Stomach smooth muscle (tissue), 2 donors: Measurements from ENCODE around the gene ADARB2.

Source experiments
- H3K27ac ChIP-seq: one replicate; pipeline ENCODE4 v1.7.0; 2013; ENCODE audit warnings: mild to moderate bottlenecking, low read length, inconsistent platforms
- H3K27me3 ChIP-seq, 2 donors: one replicate each; pipeline ENCODE4 v1.7.0; 2013; ENCODE audit warnings: low read length in 2 of 2; ENCODE audit not compliant: insufficient read depth in 2 of 2, control insufficient read depth in 1 of 2
- H3K36me3 ChIP-seq, 2 donors: one replicate each; pipeline ENCODE4 v1.7.0; 2013; ENCODE audit warnings: low read length in 2 of 2; ENCODE audit not compliant: control insufficient read depth in 2 of 2, insufficient read depth in 2 of 2
- H3K4me1 ChIP-seq: one replicate; pipeline ENCODE4 v1.7.0; 2013; ENCODE audit warnings: low read length; ENCODE audit not compliant: control insufficient read depth, insufficient read depth
- H3K4me3 ChIP-seq, 2 donors: one replicate each; pipeline ENCODE4 v1.7.0; 2013; ENCODE audit warnings: low read length in 2 of 2
- H3K9ac ChIP-seq, 2 donors: one replicate each; pipeline ENCODE4 v1.7.0; 2013; ENCODE audit warnings: low read length in 2 of 2, mild to moderate bottlenecking in 1 of 2
- H3K9me3 ChIP-seq, 2 donors: one replicate each; pipeline ENCODE4 v1.7.0; 2013; ENCODE audit warnings: low read length in 2 of 2; ENCODE audit not compliant: control insufficient read depth in 2 of 2
- donor health status: healthy.
- donor health status: Pancreatic carcinoma.

The ADARB2 gene

GRCh38 chr10:1174022-1174421 is 563.3 kb downstream of the ADARB2 start:
- peaks cover 0 to 3% of the 10 kb centered on the region in 2 donors for H3K27me3 ChIP-seq
- H3K9me3 ChIP-seq, result no peaks in the 10 kb centered on the region
- H3K4me3 ChIP-seq, result no peak overlapping the region
- H3K4me1 ChIP-seq, result no peaks in the 10 kb centered on the region
- H3K27ac ChIP-seq, result no peak overlapping the region
- H3K36me3 ChIP-seq, result no peaks in the 10 kb centered on the region
- no peak overlapping the region for H3K9ac ChIP-seq

- no peak overlapping the region for H3K27ac ChIP-seq
- H3K36me3 ChIP-seq, result no peaks in the 10 kb centered on the region
- no peak overlapping the region for H3K4me3 ChIP-seq
- peaks cover 0 to 3% of the 10 kb centered on the region in 2 donors for H3K27me3 ChIP-seq
- H3K4me1 ChIP-seq, result no peaks in the 10 kb centered on the region
- H3K9ac ChIP-seq, result no peak overlapping the region
- H3K9me3 ChIP-seq, result no peaks in the 10 kb centered on the region
Observed at GRCh38 chr10:1173091-1173490, 564.2 kb downstream of the ADARB2 start.

- Histone ChIP-seq H3K36me3 (no peaks in the 10 kb centered on the region), H3K27me3 (peaks cover 0 to 3% of the 10 kb centered on the region in 2 donors), H3K4me3 (no peak overlapping the region), H3K4me1 (no peaks in the 10 kb centered on the region), H3K9me3 (no peaks in the 10 kb centered on the region), H3K27ac (no peak overlapping the region), H3K9ac (no peak overlapping the region)
Observed at GRCh38 chr10:1172256-1172984, 564.9 kb downstream of the ADARB2 start.

GRCh38 chr10:1171586-1171985 is 565.7 kb downstream of the ADARB2 start:
- Histone ChIP-seq H3K4me3 (no peak overlapping the region), H3K36me3 (no peaks in the 10 kb centered on the region), H3K27ac (no peak overlapping the region), H3K4me1 (no peaks in the 10 kb centered on the region), H3K27me3 (peaks cover 0 to 3% of the 10 kb centered on the region in 2 donors), H3K9me3 (no peaks in the 10 kb centered on the region), H3K9ac (no peak overlapping the region)

- no peak overlapping the region for H3K9ac ChIP-seq
- H3K9me3 ChIP-seq, result no peaks in the 10 kb centered on the region
- H3K4me3 ChIP-seq, result no peak overlapping the region
- H3K27me3 ChIP-seq, result peaks cover 0 to 3% of the 10 kb centered on the region in 2 donors
- H3K36me3 ChIP-seq, result no peaks in the 10 kb centered on the region
- no peaks in the 10 kb centered on the region for H3K4me1 ChIP-seq
- no peak overlapping the region for H3K27ac ChIP-seq
Observed at GRCh38 chr10:1171182-1171581, 566.1 kb downstream of the ADARB2 start.

- Histone ChIP-seq H3K4me1 (no peaks in the 10 kb centered on the region), H3K27ac (no peak overlapping the region), H3K36me3 (no peaks in the 10 kb centered on the region), H3K27me3 (peaks cover 0 to 3% of the 10 kb centered on the region in 2 donors), H3K4me3 (no peak overlapping the region), H3K9me3 (no peaks in the 10 kb centered on the region), H3K9ac (no peak overlapping the region)
Observed at GRCh38 chr10:1170867-1171180, 566.5 kb downstream of the ADARB2 start.

GRCh38 chr10:1169981-1170866 is 567.1 kb downstream of the ADARB2 start:
- Histone ChIP-seq H3K9ac (no peak overlapping the region), H3K4me1 (no peaks in the 10 kb centered on the region), H3K27me3 (peaks cover 0 to 3% of the 10 kb centered on the region in 2 donors), H3K9me3 (no peaks in the 10 kb centered on the region), H3K27ac (no peak overlapping the region), H3K36me3 (no peaks in the 10 kb centered on the region), H3K4me3 (no peak overlapping the region)

- peaks cover 0 to 3% of the 10 kb centered on the region in 2 donors for H3K27me3 ChIP-seq
- no peaks in the 10 kb centered on the region for H3K9me3 ChIP-seq
- no peak overlapping the region for H3K27ac ChIP-seq
- no peak overlapping the region for H3K9ac ChIP-seq
- no peak overlapping the region for H3K4me3 ChIP-seq
- no peaks in the 10 kb centered on the region for H3K4me1 ChIP-seq
- H3K36me3 ChIP-seq, result no peaks in the 10 kb centered on the region
Observed at GRCh38 chr10:1169186-1169885, 568.0 kb downstream of the ADARB2 start.

GRCh38 chr10:1168763-1169162 is 568.6 kb downstream of the ADARB2 start:
- no peaks in the 10 kb centered on the region for H3K36me3 ChIP-seq
- no peak overlapping the region for H3K4me3 ChIP-seq
- no peak overlapping the region for H3K9ac ChIP-seq
- H3K27ac ChIP-seq, result no peak overlapping the region
- no peaks in the 10 kb centered on the region for H3K4me1 ChIP-seq
- H3K27me3 ChIP-seq, result peaks cover 0 to 3% of the 10 kb centered on the region in 2 donors
- no peaks in the 10 kb centered on the region for H3K9me3 ChIP-seq

GRCh38 chr10:1166828-1167275 is 570.5 kb downstream of the ADARB2 start:
- Histone ChIP-seq H3K27me3 (peaks cover 0 to 3% of the 10 kb centered on the region in 2 donors), H3K27ac (no peak overlapping the region), H3K4me1 (no peaks in the 10 kb centered on the region), H3K9me3 (no peaks in the 10 kb centered on the region), H3K4me3 (no peak overlapping the region), H3K9ac (no peak overlapping the region), H3K36me3 (no peaks in the 10 kb centered on the region)
